ENCODE data around the gene ZSCAN20.
A peak's percentile ranks its signal among the peaks of the same experiment; 100 is the strongest.

The ZSCAN20 gene

DNA sequence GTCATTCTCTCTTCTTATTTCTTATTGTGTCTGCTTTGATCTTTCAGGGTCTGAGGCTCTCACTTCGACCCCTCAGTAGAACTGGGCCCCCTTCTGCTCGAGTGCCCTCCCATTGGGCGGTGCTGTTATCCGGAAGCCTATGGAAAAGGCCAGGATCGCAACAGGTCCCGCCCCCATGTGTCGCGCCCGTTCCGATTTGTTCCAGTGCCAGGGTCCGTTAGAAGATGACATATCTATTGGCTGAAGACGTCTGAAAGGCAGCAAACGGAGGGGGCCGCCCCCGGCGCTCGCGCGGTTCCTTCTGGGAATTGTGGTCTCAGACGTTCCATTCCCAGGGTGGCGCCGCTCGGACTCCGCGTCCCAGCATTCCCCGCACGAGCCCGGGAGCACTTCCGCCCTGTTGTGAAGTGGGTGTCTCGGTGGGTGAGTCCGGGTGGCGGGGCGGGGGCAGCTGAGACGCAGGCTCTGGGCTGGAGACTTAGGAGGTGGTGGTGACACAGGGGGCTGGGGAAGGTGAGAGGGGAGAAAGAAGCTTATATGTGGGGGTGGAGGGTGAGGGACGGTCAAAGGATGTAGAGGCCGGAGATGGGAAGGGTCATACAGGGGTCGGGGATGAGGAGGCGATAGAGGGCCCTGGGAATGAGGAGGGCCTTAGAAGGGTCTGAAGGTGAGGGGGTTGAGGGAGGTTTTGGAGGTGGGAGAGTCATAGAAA lies at the start of gene ZSCAN20:
Gene ZSCAN20 (plus strand): TSS at position 377 of the 712 bp plus-strand sequence. CDS start 6,644 bp downstream, outside the sequence.
- peak; percentile 86 to 88 for DNase-seq

- DNase-seq: no peak
Measured at GRCh38 chr1:33424205-33424604, 48.2 kb upstream of the ZSCAN20 start.

GRCh38 chr1:33424610-33425009 lies 47.8 kb upstream of the ZSCAN20 start:
- DNase-seq: no peak

DNA sequence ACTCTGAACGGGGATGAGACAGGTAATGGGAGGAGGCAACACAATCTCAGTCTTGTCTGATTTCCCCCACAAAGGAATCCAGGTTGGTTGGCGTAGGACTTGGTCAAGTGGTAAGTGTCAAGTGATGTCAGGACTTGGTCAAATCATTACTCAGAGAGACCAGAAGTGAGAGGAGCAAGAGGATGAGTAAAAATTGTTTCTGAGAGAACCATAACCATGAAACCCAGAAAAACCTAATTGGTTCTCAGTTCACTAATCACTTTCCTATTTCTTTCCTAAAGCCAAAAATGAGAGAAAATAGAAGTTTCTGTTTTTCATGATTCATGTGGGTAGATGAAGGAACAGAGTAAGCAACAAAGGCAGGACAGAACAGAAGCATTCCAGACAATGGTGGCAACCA lies 46.5 kb upstream of the ZSCAN20 start:
- DNase-seq: no peak

DNA sequence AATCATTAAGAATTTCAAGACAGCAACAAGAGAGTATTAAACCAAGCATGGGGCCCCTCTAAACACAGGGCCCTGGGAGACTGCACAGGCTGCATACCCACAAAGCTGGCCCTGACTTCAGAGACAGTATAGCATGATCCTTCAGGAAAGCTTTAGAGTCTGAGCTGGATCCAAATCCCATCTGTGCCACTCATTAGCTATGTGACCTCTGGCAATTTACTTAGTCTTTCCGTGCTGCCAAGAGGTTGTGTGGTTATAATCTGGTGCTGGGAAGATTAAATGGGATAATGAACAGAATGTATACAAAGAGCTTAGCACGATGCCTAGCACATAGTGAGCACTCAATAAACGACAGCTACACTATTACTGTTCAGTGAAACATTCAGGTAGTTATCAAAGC lies 45.5 kb upstream of the ZSCAN20 start:
- DNase-seq: no peak

DNA sequence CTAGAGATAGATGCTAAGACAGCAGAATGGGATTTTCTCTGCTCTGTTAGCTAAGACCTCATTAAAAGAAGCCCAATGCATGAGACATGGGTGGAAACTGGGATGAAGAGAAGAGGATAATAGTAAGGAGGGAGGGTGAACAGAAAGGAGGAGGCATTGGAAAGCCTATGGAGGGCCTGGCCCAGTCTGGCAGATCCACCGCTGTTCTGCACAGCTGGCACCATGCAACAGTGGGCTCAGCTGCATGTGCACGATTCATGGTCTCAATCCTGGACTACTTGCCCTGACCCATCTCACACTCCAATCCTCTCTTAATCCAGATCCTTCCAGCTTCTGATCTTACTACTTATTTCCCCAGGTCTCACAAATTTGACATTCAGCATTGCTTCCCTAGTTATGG lies 43.8 kb upstream of the ZSCAN20 start:
- DNase-seq: no peak

GRCh38 chr1:33429332-33429731 lies 43.1 kb upstream of the ZSCAN20 start:
- no peak for DNase-seq

DNA sequence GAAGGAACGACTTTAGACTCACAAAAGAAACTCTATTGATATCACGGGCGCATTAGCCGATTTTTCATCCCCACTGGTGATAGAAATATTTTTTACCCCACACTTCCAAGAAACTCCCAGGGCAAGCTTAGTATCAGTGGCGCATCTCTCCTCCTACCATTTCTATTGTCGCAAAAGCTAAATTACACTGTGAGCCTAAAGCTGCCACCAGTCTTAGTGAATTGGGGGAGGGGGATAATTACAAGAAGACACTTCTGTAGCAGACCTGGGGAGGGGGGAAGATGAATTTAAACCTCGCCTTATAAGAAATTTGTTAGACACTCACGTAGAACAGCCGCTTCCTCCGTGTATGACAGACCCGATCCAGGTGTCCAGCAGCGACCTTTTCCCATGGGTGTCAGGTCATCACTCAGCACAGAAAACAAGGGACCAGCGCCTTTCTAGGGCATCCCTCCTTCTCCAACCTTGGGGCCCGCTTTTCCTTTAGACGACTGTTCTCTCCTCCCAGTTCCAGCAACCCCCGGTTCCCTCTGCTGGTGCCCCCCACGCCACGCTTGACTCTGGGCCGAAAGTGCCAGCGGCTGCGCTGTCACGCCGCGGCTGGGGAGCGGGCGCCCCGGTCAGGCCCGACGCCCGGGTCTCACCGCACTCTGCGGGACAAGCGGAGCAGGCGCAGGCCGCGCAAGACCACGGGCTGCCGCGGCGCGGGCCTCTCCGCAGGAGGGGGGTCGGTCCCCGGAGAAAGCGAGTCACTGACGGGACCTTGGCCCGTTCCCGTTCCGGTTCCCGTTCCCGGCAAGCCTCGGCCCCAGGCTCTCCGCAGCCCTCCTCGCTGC lies 42.4 kb upstream of the ZSCAN20 start:
- DNase-seq: peak in 1 of 2 donors; percentile 3

DNA sequence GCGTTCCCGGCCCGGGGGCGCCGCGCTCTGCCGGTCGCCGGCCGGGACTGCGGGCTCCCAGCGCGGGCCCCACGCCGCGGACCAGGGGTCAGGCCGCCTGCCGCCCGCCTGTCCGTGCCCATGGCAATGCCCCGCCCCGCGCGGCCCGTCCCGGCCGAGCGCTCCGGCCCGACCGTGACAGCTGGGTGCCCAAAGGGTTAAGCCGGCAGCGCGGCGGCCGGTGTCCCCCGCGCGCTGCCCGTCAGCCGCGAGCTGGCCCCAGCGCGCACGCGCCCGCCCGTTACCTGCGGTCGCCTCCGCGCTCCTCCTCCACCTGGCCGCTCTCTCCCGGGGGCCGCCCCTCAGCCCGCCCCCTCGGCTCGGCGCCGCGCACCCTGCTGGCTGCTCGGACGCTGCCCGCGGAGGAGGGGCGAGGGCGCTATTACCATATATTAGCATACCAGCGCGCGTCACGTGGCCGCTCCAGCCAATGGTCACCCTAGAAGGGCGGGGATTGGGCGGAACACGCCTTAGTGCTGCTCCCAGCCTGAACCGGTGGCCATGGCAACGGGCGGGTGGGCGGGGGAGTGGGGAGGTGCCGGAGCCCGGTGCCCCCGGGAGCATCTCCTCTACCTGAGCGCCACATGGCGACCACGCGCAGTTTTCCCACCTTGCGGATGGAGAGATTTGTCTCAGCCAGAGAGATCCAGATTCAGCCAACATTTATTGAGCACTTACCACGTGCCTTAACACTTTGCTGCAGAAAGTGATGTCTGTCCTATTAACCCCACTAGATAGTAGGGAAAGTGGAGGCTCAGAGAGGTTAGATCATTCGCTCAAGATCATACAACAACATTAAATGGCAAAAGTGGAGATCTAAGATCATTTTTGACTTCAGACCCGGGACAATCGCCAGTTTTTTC lies 41.5 kb upstream of the ZSCAN20 start, which contains the start of gene PHC2:
Gene PHC2 (minus strand): TSS at position 404 of the 902 bp plus-strand sequence. CDS start 55,556 bp downstream, outside the sequence.
- DNase-seq: peak; percentile 93 to 96

DNA sequence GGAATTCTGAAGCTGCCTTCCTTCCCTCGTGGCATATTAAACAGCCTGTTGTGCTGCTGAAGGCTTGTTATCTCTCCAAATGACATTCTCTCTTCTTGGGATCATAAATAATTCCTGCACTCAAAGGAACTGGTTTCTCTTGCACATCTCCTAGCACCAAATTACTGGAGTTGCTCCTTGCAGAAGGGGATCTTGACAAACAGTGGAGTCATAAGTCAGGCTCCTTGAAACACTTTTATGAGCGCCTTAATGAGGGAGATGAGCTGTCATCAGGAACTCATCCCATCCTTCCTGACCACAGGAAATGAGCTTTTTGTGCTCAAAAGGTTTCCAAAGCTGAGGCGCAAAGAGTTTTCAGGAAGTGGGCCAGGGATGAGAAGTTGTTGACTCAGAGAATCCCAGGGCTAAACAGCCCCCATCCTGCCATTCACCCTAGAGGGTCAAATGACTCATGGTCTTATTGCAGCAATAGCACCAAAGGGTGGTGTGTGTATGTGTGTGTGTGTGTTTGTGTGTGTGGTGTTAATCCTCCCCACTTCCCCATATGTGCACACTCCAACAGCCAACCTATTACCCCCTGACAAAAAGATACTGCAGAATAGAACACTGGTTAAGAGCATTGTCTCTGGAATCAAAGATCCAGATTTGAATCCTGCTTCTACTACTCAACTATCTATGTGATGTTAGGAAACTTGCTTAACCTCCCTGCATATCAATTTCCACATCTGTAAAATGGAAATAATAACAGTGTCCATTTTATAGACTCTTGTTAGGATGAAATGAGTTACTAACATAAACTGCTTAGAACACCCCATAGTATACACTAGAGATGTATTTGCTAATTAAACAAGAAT lies 38.7 kb upstream of the ZSCAN20 start:
- DNase-seq: peak; percentile 27 to 74

- no peak for DNase-seq
Measured at GRCh38 chr1:33434363-33434750, 38.1 kb upstream of the ZSCAN20 start.

DNA sequence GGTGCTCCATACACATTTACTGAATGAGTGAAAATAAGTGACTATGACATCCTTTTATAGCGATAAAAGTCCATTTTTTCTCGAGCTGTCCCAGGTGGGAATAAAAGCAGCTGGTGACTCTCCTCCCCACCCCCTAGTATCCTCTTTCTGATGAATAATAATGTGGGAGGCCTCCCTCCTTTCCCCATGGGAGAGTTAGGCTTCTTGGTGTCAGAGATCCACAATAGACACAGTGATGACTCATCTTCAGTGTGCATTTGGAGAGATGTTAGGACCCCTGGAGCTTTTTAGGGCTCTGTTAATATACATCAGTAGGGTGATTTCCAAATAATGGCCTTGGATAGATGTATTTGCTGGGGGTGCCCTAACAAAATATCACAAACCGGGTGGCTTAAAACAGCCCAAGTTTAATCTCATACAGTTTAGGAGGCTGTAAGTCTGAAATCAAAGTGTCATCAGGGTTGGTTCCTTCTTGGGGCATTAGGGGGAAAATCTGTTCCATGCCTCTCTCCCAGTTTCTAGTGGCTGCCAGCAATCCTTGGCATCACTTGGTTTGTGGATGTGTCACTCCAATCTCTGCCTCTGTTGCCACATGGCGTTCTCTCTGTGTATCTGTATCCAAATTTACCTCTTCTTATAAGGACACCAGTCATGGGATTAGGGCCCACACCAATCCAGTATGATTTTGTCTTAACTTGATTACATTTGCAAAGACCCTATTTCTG lies 37.2 kb upstream of the ZSCAN20 start:
- DNase-seq: no peak

DNA sequence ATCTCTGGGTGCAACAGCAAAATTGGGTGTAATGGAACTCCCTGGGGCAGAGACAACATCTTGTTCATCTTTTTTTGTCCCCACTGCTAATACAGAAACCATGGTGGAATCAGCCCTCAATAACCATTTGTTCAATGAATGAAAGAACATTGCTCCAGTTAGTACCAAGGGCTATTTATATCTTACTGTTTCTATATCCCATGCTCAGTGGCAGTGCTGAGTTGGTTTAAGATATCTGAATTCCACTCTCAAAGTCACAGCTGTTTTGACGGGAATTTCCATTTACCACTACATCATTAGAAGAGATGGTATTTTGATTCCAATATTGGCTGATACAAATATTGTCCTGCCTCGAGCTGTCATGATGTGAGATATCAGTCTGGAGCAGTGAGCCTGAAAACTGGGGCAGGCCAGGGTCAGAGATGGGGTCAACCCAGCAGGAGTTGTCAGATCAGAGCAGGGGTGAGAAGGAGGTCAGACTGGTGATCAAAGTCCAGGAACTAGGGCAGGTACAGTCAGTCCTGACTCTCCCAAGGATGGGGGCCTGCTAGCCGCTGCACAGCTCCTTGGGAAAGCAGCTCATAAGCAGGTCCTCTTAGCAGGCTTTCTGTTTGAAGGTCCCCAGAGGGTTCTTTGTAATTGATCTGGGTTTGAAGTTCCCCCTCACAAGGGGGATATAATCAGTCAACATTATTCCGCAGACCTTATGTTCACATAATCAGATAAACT lies 35.7 kb upstream of the ZSCAN20 start:
- DNase-seq: no peak

- DNase-seq: no peak
Measured at GRCh38 chr1:33438364-33439160, 33.9 kb upstream of the ZSCAN20 start.

GRCh38 chr1:33439662-33440061 lies 32.8 kb upstream of the ZSCAN20 start:
- no peak for DNase-seq

DNA sequence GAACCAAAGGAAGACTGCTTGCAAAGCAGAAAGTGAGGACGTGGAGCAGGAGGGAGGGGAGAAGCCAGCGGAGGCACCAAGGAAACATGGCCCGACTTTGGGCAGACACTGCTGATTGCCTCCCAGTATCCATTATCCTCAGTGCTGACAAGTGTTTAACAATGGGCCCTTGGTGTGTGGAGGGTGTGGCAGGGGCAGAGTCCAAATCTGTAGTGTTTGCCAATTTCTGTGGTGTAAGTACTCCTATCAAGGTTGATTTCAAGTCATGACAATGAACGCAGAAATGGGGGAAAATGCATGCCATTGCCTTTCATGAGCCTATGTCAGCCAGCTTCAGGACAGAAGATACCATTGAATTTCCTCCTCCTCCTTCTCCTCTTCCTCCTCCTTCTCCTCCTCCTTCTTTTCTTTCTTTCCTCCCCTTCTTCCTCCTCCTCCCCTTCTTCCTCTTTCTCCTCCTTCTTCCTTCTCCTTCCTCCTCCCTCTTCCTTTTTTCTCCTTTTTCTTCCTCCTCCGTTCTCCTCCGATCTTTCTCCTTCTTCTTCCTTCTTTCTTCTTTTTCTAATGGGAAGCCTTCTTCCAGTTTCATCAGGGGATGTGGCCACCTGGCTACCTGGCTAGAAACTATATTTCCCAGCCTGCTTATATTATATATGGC lies 31.2 kb upstream of the ZSCAN20 start:
- DNase-seq: no peak

DNA sequence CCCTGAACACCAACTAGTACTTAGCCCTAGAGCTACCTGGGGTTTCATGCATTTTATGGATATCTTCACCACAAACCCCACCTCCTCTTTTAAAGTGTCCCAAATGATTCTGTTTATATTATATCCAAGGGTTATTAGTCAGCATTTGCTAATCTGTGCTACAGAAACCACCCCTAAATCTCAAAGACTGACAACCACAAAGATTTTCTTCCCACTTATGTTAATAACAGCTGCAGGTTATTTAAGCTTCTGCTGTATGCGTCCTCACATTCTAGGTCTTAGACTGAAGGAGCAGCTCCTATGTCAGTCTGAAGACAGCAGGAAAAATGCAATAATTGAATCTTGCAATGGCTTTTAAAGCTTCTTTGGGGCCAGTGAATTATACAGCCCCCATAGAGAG lies 30.3 kb upstream of the ZSCAN20 start:
- no peak for DNase-seq

- no peak for DNase-seq
Measured at GRCh38 chr1:33443080-33443704, 29.3 kb upstream of the ZSCAN20 start.

All from CD4-positive, alpha-beta T cell treated with Interleukin-1 beta for 1 hour (primary cell).